HEK293 (cell line): ENCODE data around the gene CACNA1G.

Source experiments
- CTCF ChIA-PET: fragments of 350-600 bp; formaldehyde crosslinking; extraction: SDS; loops from one replicate; lab custom pipeline; 2021; ENCODE audit warnings: antibody characterized with exemption; lab: Yijun Ruan, JAX
- POLR2A ChIA-PET: fragments of 300-600 bp; formaldehyde crosslinking; extraction: SDS; loops from one replicate; lab custom pipeline; 2020; ENCODE audit warnings: antibody characterized with exemption, inconsistent platforms; lab: Yijun Ruan, JAX
- H3K27ac ChIP-seq: fragments of 200-500 bp; sonication (Bioruptor generic); 2 replicates; pipeline ENCODE4 v1.5.1; 2014; ENCODE audit warnings: low read depth, low read length, control low read depth, inconsistent platforms; ENCODE audit errors: extremely low read depth
- H3K36me3 ChIP-seq, 2 experiments: fragments of 200-500 bp in 1 of 2; sonication (Bioruptor generic) in 1 of 2; 1 replicate in 1 of 2; 2 replicates in 1 of 2; pipeline ENCODE4 v1.5.1; 2014 to 2017; ENCODE audit warnings: inconsistent platforms in 2 of 2, low read length in 2 of 2; ENCODE audit not compliant: control insufficient read depth in 2 of 2, insufficient read depth in 1 of 2
- H3K4me1 ChIP-seq: fragments of 200-500 bp; sonication (Bioruptor generic); 2 replicates; pipeline ENCODE4 v1.5.1; 2014; ENCODE audit warnings: mild to moderate bottlenecking, low read length, inconsistent platforms; ENCODE audit not compliant: control insufficient read depth, insufficient read depth
- H3K4me3 ChIP-seq: 2 replicates; pipeline ENCODE4 v1.5.1; 2011; ENCODE audit warnings: low read depth, mild to moderate bottlenecking, control low read depth, low read length, moderate library complexity
- H3K9me3 ChIP-seq: fragments of 200-500 bp; sonication (Bioruptor generic); 2 replicates; pipeline ENCODE4 v1.5.1; 2014; ENCODE audit warnings: low read depth, low read length, inconsistent platforms; ENCODE audit not compliant: control insufficient read depth, insufficient read depth
- GLI2 ChIP-seq: fragments of 450-650 bp; formaldehyde crosslinking; IDR thresholded peaks from 2 replicates; pipeline ENCODE4; 2017; ENCODE audit warnings: missing biosample characterization, missing genetic modification characterization, low read depth, borderline replicate concordance
- GLI4 ChIP-seq: fragments of 450-650 bp; formaldehyde crosslinking; IDR thresholded peaks from 2 replicates; pipeline ENCODE4 v1.5.1; 2016; ENCODE audit warnings: missing biosample characterization, missing genetic modification characterization
- IKZF3 ChIP-seq: fragments of 450-650 bp; IDR thresholded peaks from 2 replicates; pipeline ENCODE4 v1.5.0; 2018; ENCODE audit warnings: missing biosample characterization, mild to moderate bottlenecking, missing genetic modification characterization, moderate library complexity
- KLF7 ChIP-seq: fragments of 450-650 bp; formaldehyde crosslinking; IDR thresholded peaks from 2 replicates; pipeline ENCODE4 v1.5.1; 2016; ENCODE audit warnings: missing biosample characterization, missing genetic modification characterization, borderline replicate concordance
- SALL2 ChIP-seq: fragments of 450-650 bp; formaldehyde crosslinking; IDR thresholded peaks from 2 replicates; pipeline ENCODE4 v1.5.0; 2017; ENCODE audit warnings: missing biosample characterization, mild to moderate bottlenecking, missing genetic modification characterization, borderline replicate concordance
- ZBTB17 ChIP-seq: fragments of 450-650 bp; formaldehyde crosslinking; IDR thresholded peaks from 2 replicates; pipeline ENCODE4 v1.5.1; 2016; ENCODE audit warnings: missing biosample characterization, missing genetic modification characterization
- ZNF132 ChIP-seq: fragments of 450-650 bp; formaldehyde crosslinking; IDR thresholded peaks from 2 replicates; pipeline ENCODE4 v1.5.1; 2017; ENCODE audit warnings: missing biosample characterization, missing genetic modification characterization, borderline replicate concordance
- ZNF133 ChIP-seq: fragments of 450-650 bp; formaldehyde crosslinking; IDR thresholded peaks from 2 replicates; pipeline ENCODE4 v1.5.1; 2016; ENCODE audit warnings: missing biosample characterization, missing genetic modification characterization
- ZNF146 ChIP-seq: fragments of 450-650 bp; formaldehyde crosslinking; IDR thresholded peaks from 2 replicates; pipeline ENCODE4 v1.5.1; 2016; ENCODE audit warnings: missing biosample characterization, missing genetic modification characterization
- ZNF211 ChIP-seq: fragments of 450-650 bp; formaldehyde crosslinking; IDR thresholded peaks from 2 replicates; pipeline ENCODE4 v1.5.1; 2016; ENCODE audit warnings: low read depth, missing biosample characterization, missing genetic modification characterization
- ZNF341 ChIP-seq: fragments of 450-650 bp; formaldehyde crosslinking; IDR thresholded peaks from 2 replicates; pipeline ENCODE4; 2016; ENCODE audit warnings: low read depth, missing biosample characterization, missing genetic modification characterization
- ZNF354C ChIP-seq: fragments of 450-650 bp; formaldehyde crosslinking; IDR thresholded peaks from 2 replicates; pipeline ENCODE4 v1.5.1; 2016; ENCODE audit warnings: missing biosample characterization, missing genetic modification characterization, low read depth, borderline replicate concordance
- ZNF510 ChIP-seq: fragments of 450-650 bp; formaldehyde crosslinking; IDR thresholded peaks from 2 replicates; pipeline ENCODE4 v1.5.1; 2018; ENCODE audit warnings: mild to moderate bottlenecking, missing genetic modification characterization, missing biosample characterization; ENCODE audit not compliant: insufficient replicate concordance
- ZNF600 ChIP-seq: fragments of 450-650 bp; formaldehyde crosslinking; IDR thresholded peaks from 2 replicates; pipeline ENCODE4 v1.5.1; 2016; ENCODE audit warnings: missing biosample characterization, missing genetic modification characterization
- ZNF658 ChIP-seq: fragments of 450-650 bp; formaldehyde crosslinking; IDR thresholded peaks from 2 replicates; pipeline ENCODE4; 2016; ENCODE audit warnings: missing biosample characterization, missing genetic modification characterization
- ZSCAN23 ChIP-seq: fragments of 450-650 bp; formaldehyde crosslinking; IDR thresholded peaks from 2 replicates; pipeline ENCODE4 v1.5.1; 2016; ENCODE audit warnings: missing biosample characterization, missing genetic modification characterization
- TF ChIP-seq, protein P1 (sequence below): fragments of 450-650 bp; formaldehyde crosslinking; IDR thresholded peaks from 2 replicates; pipeline ENCODE4 v1.5.1; 2016; ENCODE audit warnings: missing biosample characterization, missing genetic modification characterization
- TF ChIP-seq, protein P2 (sequence below): fragments of 450-650 bp; formaldehyde crosslinking; IDR thresholded peaks from 2 replicates; pipeline ENCODE4 v1.5.1; 2016; ENCODE audit warnings: missing biosample characterization, missing genetic modification characterization
- TF ChIP-seq, protein P3 (sequence below): fragments of 450-650 bp; formaldehyde crosslinking; IDR thresholded peaks from 2 replicates; pipeline ENCODE4 v1.5.1; 2016; ENCODE audit warnings: missing biosample characterization, missing genetic modification characterization
- TF ChIP-seq, protein P4 (sequence below): fragments of 450-650 bp; formaldehyde crosslinking; IDR thresholded peaks from 2 replicates; pipeline ENCODE4 v1.5.1; 2016; ENCODE audit warnings: missing biosample characterization, missing genetic modification characterization
- TF ChIP-seq, protein P5 (sequence below): fragments of 450-650 bp; formaldehyde crosslinking; IDR thresholded peaks from 2 replicates; pipeline ENCODE4 v1.5.1; 2017; ENCODE audit warnings: missing biosample characterization, missing genetic modification characterization

The CACNA1G gene

DNA sequence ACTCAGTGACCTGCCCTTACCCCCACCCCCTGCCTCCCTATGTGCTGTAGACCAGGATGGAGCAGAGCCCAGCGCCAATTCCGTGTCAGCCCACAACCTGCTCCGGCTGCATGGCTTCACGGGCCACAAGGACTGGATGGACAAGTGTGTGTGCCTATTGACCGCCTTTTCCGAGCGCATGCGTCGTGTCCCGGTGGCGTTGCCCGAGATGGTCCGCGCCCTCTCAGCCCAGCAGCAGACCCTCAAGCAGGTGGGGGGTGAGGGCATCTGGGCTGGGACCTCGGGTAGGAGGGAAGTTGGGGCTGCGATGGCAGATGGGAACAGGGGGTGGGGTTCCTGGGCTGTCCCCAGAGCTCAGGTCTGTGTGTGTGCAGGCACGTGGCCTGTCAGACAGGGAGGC, 6.3 kb upstream of the CACNA1G start:
- Histone ChIP-seq H3K4me3 (no peak overlapping the region), H3K27ac (no peak overlapping the region), H3K9me3 (no peaks in the 10 kb centered on the region), H3K4me1 (no peaks in the 10 kb centered on the region), H3K36me3 (peaks cover 0 to 30% of the 10 kb centered on the region in 2 experiments; a peak in 2 of 3 replicates)
- ChIA-PET CTCF (no interaction called here), POLR2A (no interaction called here)
- TF ChIP-seq ZNF658 (tag by site-specific recombination): no peak
- TF ChIP-seq SALL2 (tag by site-specific recombination): no peak
- TF ChIP-seq, protein P1, sequence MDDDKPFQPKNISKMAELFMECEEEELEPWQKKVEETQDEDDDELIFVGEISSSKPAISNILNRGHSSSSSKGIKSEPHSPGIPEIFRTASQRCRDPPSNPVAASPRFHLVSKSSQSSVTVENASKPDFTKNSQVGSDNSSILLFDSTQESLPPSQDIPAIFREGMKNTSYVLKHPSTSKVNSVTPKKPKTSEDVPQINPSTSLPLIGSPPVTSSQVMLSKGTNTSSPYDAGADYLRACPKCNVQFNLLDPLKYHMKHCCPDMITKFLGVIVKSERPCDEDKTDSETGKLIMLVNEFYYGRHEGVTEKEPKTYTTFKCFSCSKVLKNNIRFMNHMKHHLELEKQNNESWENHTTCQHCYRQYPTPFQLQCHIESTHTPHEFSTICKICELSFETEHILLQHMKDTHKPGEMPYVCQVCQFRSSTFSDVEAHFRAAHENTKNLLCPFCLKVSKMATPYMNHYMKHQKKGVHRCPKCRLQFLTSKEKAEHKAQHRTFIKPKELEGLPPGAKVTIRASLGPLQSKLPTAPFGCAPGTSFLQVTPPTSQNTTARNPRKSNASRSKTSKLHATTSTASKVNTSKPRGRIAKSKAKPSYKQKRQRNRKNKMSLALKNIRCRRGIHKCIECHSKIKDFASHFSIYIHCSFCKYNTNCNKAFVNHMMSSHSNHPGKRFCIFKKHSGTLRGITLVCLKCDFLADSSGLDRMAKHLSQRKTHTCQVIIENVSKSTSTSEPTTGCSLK: no peak
- TF ChIP-seq IKZF3 (tag by site-specific recombination): no peak
- no peak for TF ChIP-seq ZBTB17
- peak; percentile 55; the same call in 1 of the 2 replicates for TF ChIP-seq ZNF600 (tag by site-specific recombination)

DNA sequence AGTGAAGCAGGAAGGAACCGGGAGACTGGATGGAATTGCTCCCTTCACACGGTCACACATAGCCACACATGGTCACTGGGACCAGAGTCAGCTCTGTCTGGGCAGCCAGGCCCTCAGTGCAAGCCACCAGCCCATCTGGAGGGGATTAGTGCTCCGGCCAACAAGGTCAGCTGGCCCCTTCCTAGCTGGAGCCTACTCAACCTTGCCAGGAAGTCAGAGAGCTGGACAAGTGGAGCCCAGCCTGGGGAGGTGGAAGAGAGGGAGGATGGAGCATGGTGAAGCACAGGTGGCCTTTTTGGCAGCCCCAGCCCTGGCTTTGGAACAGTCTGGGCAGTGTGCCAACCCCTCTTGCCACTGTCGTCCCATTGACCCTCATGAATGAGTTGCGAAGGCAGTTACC, 3.7 kb upstream of the CACNA1G start:
- H3K36me3 ChIP-seq: peaks cover 0 to 12% of the 10 kb centered on the region in 2 experiments; a peak in 2 of 3 replicates
- peaks cover 5% of the 10 kb centered on the region; the same call in 1 of the 2 replicates for H3K4me1 ChIP-seq
- ChIA-PET POLR2A (no interaction called here), CTCF (interaction anchor here (0.7 to 3.5 kb wide), 2 partner anchors 63 to 69 kb away, joined by 3 to 20 read pairs; no protein-coding TSS in a partner anchor)
- no peak overlapping the region for H3K4me3 ChIP-seq
- TF ChIP-seq ZNF341 (tag by site-specific recombination) (peak; percentile 31; the same call in 1 of the 2 replicates), KLF7 (tag by site-specific recombination) (no peak), ZNF510 (tag by site-specific recombination) (no peak)
- TF ChIP-seq, protein P2, sequence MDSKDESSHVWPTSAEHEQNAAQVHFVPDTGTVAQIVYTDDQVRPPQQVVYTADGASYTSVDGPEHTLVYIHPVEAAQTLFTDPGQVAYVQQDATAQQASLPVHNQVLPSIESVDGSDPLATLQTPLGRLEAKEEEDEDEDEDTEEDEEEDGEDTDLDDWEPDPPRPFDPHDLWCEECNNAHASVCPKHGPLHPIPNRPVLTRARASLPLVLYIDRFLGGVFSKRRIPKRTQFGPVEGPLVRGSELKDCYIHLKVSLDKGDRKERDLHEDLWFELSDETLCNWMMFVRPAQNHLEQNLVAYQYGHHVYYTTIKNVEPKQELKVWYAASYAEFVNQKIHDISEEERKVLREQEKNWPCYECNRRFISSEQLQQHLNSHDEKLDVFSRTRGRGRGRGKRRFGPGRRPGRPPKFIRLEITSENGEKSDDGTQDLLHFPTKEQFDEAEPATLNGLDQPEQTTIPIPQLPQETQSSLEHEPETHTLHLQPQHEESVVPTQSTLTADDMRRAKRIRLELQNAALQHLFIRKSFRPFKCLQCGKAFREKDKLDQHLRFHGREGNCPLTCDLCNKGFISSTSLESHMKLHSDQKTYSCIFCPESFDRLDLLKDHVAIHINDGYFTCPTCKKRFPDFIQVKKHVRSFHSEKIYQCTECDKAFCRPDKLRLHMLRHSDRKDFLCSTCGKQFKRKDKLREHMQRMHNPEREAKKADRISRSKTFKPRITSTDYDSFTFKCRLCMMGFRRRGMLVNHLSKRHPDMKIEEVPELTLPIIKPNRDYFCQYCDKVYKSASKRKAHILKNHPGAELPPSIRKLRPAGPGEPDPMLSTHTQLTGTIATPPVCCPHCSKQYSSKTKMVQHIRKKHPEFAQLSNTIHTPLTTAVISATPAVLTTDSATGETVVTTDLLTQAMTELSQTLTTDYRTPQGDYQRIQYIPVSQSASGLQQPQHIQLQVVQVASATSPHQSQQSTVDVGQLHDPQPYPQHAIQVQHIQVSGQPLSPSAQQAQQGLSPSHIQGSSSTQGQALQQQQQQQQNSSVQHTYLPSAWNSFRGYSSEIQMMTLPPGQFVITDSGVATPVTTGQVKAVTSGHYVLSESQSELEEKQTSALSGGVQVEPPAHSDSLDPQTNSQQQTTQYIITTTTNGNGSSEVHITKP (tag by site-specific recombination): peak; percentile 87
- H3K27ac ChIP-seq: no peak overlapping the region
- no peaks in the 10 kb centered on the region for H3K9me3 ChIP-seq

DNA sequence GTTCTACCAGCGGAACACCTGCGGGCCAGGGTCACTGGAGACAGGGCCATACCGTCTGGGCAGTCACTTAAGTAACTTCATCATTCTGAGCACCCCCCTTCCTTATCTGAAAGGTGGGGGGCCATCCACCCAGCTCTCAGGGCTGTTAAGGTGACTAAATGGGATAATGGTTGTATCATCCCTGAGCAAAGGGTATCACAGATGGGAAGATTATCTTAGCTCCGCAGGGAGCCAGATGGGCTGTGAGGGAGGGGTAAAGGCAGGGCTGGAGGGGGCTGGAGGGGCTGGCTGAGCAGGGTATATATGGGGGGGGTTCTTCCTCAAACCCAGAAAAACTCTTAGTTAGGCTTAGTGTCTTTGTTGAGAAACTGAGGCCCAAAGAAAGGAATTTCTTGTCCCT, 2.9 kb upstream of the CACNA1G start:
- no peak overlapping the region for H3K27ac ChIP-seq
- no peak overlapping the region for H3K4me3 ChIP-seq
- no peaks in the 10 kb centered on the region for H3K9me3 ChIP-seq
- CTCF ChIA-PET: interaction anchor here (1.2 to 3.5 kb wide), 2 partner anchors 10 to 69 kb away, joined by 3 to 20 read pairs; partner anchors contain the start of gene SPATA20
- POLR2A ChIA-PET: no interaction called here
- H3K36me3 ChIP-seq: peaks cover 0 to 12% of the 10 kb centered on the region in 2 experiments; a peak in 2 of 3 replicates
- H3K4me1 ChIP-seq: peaks cover 5% of the 10 kb centered on the region; the same call in 1 of the 2 replicates
- TF ChIP-seq, protein P3, sequence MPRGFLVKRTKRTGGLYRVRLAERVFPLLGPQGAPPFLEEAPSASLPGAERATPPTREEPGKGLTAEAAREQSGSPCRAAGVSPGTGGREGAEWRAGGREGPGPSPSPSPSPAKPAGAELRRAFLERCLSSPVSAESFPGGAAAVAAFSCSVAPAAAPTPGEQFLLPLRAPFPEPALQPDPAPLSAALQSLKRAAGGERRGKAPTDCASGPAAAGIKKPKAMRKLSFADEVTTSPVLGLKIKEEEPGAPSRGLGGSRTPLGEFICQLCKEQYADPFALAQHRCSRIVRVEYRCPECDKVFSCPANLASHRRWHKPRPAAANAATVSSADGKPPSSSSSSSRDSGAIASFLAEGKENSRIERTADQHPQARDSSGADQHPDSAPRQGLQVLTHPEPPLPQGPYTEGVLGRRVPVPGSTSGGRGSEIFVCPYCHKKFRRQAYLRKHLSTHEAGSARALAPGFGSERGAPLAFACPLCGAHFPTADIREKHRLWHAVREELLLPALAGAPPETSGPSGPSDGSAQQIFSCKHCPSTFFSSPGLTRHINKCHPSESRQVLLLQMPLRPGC (tag by site-specific recombination): no peak
- no peak for TF ChIP-seq ZSCAN23
- TF ChIP-seq, protein P4, sequence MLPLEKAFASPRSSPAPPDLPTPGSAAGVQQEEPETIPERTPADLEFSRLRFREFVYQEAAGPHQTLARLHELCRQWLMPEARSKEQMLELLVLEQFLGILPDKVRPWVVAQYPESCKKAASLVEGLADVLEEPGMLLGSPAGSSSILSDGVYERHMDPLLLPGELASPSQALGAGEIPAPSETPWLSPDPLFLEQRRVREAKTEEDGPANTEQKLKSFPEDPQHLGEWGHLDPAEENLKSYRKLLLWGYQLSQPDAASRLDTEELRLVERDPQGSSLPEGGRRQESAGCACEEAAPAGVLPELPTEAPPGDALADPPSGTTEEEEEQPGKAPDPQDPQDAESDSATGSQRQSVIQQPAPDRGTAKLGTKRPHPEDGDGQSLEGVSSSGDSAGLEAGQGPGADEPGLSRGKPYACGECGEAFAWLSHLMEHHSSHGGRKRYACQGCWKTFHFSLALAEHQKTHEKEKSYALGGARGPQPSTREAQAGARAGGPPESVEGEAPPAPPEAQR (tag by site-specific recombination): no peak
- TF ChIP-seq ZNF133: no peak
- TF ChIP-seq ZNF211 (tag by site-specific recombination): no peak
- TF ChIP-seq, protein P5, sequence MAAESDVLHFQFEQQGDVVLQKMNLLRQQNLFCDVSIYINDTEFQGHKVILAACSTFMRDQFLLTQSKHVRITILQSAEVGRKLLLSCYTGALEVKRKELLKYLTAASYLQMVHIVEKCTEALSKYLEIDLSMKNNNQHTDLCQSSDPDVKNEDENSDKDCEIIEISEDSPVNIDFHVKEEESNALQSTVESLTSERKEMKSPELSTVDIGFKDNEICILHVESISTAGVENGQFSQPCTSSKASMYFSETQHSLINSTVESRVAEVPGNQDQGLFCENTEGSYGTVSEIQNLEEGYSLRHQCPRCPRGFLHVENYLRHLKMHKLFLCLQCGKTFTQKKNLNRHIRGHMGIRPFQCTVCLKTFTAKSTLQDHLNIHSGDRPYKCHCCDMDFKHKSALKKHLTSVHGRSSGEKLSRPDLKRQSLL: no peak
- TF ChIP-seq GLI2 (tag by site-specific recombination): no peak
- no peak for TF ChIP-seq GLI4
- TF ChIP-seq ZNF146 (tag by site-specific recombination): no peak
- TF ChIP-seq ZNF132: no peak
- no peak for TF ChIP-seq ZNF354C (tag by site-specific recombination)
